IMR-90 (cell line): ENCODE measurements around the gene TENT4B. TPM values are rescaled to one million over a fixed set of nuclear protein-coding genes. Genes with fewer than 3 reads are reported as not detected.
"Not testable (repeated sequence)": the region's sequence is repeated elsewhere in the genome, so short reads cannot be mapped to it uniquely, and the experiment has no call there.

ENCODE experiments used
- ATAC-seq: fragments of 200-7000 bp; cut with Tn5 transposase; 2 replicates; pipeline ENCODE4 v1.9.1; 2020; ENCODE audit warnings: low read depth, mild to moderate bottlenecking, moderate library complexity
- BruUV-seq: library from RNA; stranded (reverse); fragments of 400-500 nt; replicated peaks from 2 replicates; lab custom pipeline; 2021; lab: Mats Ljungman, UMichigan
- CTCF ChIA-PET: fragments of 300-600 bp; formaldehyde crosslinking; extraction: SDS; loops from one replicate; lab custom pipeline; 2021; ENCODE audit warnings: antibody characterized with exemption; lab: Yijun Ruan, JAX
- POLR2A ChIA-PET: fragments of 300-600 bp; sonication (Branson Sonifier 250); formaldehyde crosslinking; loops from one replicate; lab custom pipeline; 2022; ENCODE audit warnings: antibody characterized with exemption; ENCODE audit not compliant: unreplicated experiment; lab: Charles Lee
- DNase-seq: peaks from one replicate; pipeline ENCODE4 v3.0.0; 2013
- H2AFZ ChIP-seq: replicated peaks from 2 replicates; pipeline ENCODE3; 2013; ENCODE audit warnings: low read length, mild to moderate bottlenecking; ENCODE audit not compliant: poor library complexity
- H2AK5ac ChIP-seq: 2 replicates; pipeline ENCODE4 v1.6.1; 2013; ENCODE audit warnings: low read depth, low read length, inconsistent platforms
- H2AK9ac ChIP-seq: replicated peaks from 2 replicates; pipeline ENCODE3; 2013; ENCODE audit warnings: mild to moderate bottlenecking, low read depth, low read length, moderate library complexity; ENCODE audit not compliant: poor library complexity
- H2BK120ac ChIP-seq: 2 replicates; pipeline ENCODE4 v1.6.1; 2013; ENCODE audit warnings: low read depth, low read length, inconsistent platforms
- H2BK15ac ChIP-seq: 3 replicates; pipeline ENCODE4 v1.6.1; 2013; ENCODE audit warnings: low read depth, low read length, inconsistent platforms
- H2BK20ac ChIP-seq: 2 replicates; pipeline ENCODE4 v1.6.1; 2013; ENCODE audit warnings: low read depth, mild to moderate bottlenecking, inconsistent platforms, low read length, moderate library complexity
- H2BK5ac ChIP-seq: 2 replicates; pipeline ENCODE4 v1.6.1; 2013; ENCODE audit warnings: mild to moderate bottlenecking, low read depth, low read length, inconsistent platforms; ENCODE audit not compliant: poor library complexity, severe bottlenecking
- H3K14ac ChIP-seq: replicated peaks from 2 replicates; pipeline ENCODE4 v1.6.1; 2013; ENCODE audit warnings: low read depth, low read length, inconsistent platforms
- H3K18ac ChIP-seq: 2 replicates; pipeline ENCODE4 v1.6.1; 2013; ENCODE audit warnings: low read depth, low read length, control low read depth
- H3K23ac ChIP-seq: 2 replicates; pipeline ENCODE4 v1.6.1; 2013; ENCODE audit warnings: low read depth, low read length, inconsistent platforms
- H3K27ac ChIP-seq: 2 replicates; pipeline ENCODE4 v1.5.1; 2013; ENCODE audit warnings: mild to moderate bottlenecking, control low read depth, low read length; ENCODE audit not compliant: insufficient read depth
- H3K27me3 ChIP-seq: 2 replicates; pipeline ENCODE4 v1.6.1; 2013; ENCODE audit warnings: low read length; ENCODE audit not compliant: control insufficient read depth, insufficient read depth
- H3K36me3 ChIP-seq: 2 replicates; pipeline ENCODE4 v1.6.1; 2013; ENCODE audit warnings: low read length, mixed read lengths; ENCODE audit not compliant: control insufficient read depth, insufficient read depth
- H3K4ac ChIP-seq: 2 replicates; pipeline ENCODE4 v1.6.1; 2013; ENCODE audit warnings: low read depth, low read length, inconsistent platforms
- H3K4me1 ChIP-seq: 2 replicates; pipeline ENCODE4 v1.6.1; 2013; ENCODE audit warnings: low read length, mixed read lengths; ENCODE audit not compliant: control insufficient read depth, insufficient read depth
- H3K4me2 ChIP-seq: 2 replicates; pipeline ENCODE4 v1.6.1; 2013; ENCODE audit warnings: low read depth, mild to moderate bottlenecking, control low read depth, low read length, moderate library complexity
- H3K4me3 ChIP-seq: 2 replicates; pipeline ENCODE4 v1.5.1; 2013; ENCODE audit warnings: low read depth, mild to moderate bottlenecking, control low read depth, low read length, moderate library complexity; ENCODE audit not compliant: insufficient read depth
- H3K56ac ChIP-seq: 2 replicates; pipeline ENCODE4 v1.6.1; 2013; ENCODE audit warnings: low read length, inconsistent platforms; ENCODE audit not compliant: insufficient read depth; ENCODE audit errors: extremely low read depth
- H3K79me1 ChIP-seq, 2 experiments: 2 replicates each; pipeline ENCODE4 v1.6.1; 2013; ENCODE audit warnings: low read length in 2 of 2, inconsistent platforms in 1 of 2, low read depth in 1 of 2
- H3K9ac ChIP-seq: 2 replicates; pipeline ENCODE4 v1.6.1; 2013; ENCODE audit warnings: low read depth, low read length, control low read depth
- H3K9me1 ChIP-seq: 2 replicates; pipeline ENCODE4 v1.6.1; 2013; ENCODE audit warnings: low read length, inconsistent platforms; ENCODE audit not compliant: insufficient read depth
- H3K9me3 ChIP-seq: 2 replicates; pipeline ENCODE4 v1.6.1; 2013; ENCODE audit warnings: low read length; ENCODE audit not compliant: control insufficient read depth, insufficient read depth
- H4K20me1 ChIP-seq: 2 replicates; pipeline ENCODE4 v1.6.1; 2013; ENCODE audit warnings: low read length, inconsistent platforms; ENCODE audit not compliant: insufficient read depth
- H4K5ac ChIP-seq: 2 replicates; pipeline ENCODE4 v1.6.1; 2013; ENCODE audit warnings: mild to moderate bottlenecking, low read depth, low read length, control low read depth
- H4K8ac ChIP-seq, 2 experiments: 2 replicates each; pipeline ENCODE4 v1.6.1; 2013; ENCODE audit warnings: low read depth in 2 of 2, low read length in 2 of 2, control low read depth in 1 of 2, inconsistent platforms in 1 of 2
- H4K91ac ChIP-seq: 2 replicates; pipeline ENCODE4 v1.6.1; 2013; ENCODE audit warnings: low read depth, low read length, inconsistent platforms; ENCODE audit not compliant: insufficient read depth
- WGBS, 2 experiments: methylation state at CpG; one replicate each; pipeline versions ENCODE4 v1.1.5 to v1.1.7; 2013; ENCODE audit warnings: missing lambda C conversion rate in 2 of 2; ENCODE audit not compliant: insufficient read length in 1 of 2; ENCODE audit errors: extremely low coverage in 2 of 2; 5-methylcytosine and 5-hydroxymethylcytosine counted together
- dilution Hi-C: fragments of 300-500 bp; cut with HindIII; formaldehyde crosslinking; loops from one replicate; pipeline ENCODE4 v1.14.3; 2018; ENCODE audit warnings: low sequenced_read_pairs; ENCODE audit not compliant: unreplicated experiment
- in situ Hi-C: fragments of 300-500 bp; cut with MboI; formaldehyde crosslinking; loops from 3 replicates; pipeline ENCODE4 v1.14.3; 2019; ENCODE audit warnings: low sequenced_read_pairs, inconsistent platforms, mixed read lengths
- intact Hi-C: fragments of 100-400 bp; cut with micrococcal nuclease; formaldehyde crosslinking; loops from 2 replicates; pipeline ENCODE4 v1.10.0; 2022
- polyA plus RNA-seq, 3 experiments: library from polyadenylated mRNA; depleted of rRNA; stranded (reverse); fragments of >200 nt; gene quantifications; 2 replicates each; pipeline ENCODE4 v1.2.3, GENCODE V29; 2012; ENCODE audit warnings: low replicate concordance in 1 of 3
- total RNA-seq: library from RNA; depleted of rRNA; stranded (reverse); fragments of >200 nt; gene quantifications from 2 replicates; pipeline ENCODE4 v1.2.3, GENCODE V29; 2012

The TENT4B gene
- total and polyA plus RNA-seq, 2 of the 4 experiments (the other 2 are of a cell fraction): 4.1 to 7.0 TPM

DNA sequence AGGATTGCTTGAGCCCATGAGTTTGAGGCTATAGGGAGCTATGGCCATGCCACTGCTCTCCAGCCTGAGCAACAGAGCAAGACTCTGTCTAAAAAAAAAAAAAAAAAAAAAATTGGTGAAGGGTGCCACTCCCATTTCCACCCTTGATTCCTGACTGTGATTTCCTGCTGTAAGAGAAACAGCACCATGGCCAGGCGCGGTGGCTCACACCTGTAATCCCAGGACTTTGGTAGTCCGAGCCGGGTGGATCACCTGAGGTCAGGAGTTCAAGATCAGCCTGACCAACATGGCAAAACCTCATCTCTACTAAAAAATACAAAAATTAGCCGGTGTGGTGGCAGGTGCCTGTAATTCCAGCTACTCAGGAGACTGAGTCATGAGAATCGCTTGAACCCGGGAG lies 20.5 kb upstream of the TENT4B start:
- BruUV-seq, H3K56ac ChIP-seq, in situ Hi-C loops: not testable (repeated sequence)

More for the DNA sequence above, 20.5 kb upstream of the TENT4B start:
- H3K23ac ChIP-seq, H4K5ac ChIP-seq, H2AFZ ChIP-seq, H2AK5ac ChIP-seq, H4K20me1 ChIP-seq, H3K27ac ChIP-seq, H2BK15ac ChIP-seq, H3K4me2 ChIP-seq, DNase-seq, H3K18ac ChIP-seq, H3K4me3 ChIP-seq, H3K9me3 ChIP-seq, H2BK120ac ChIP-seq, ATAC-seq, CTCF ChIA-PET, H3K14ac ChIP-seq, H4K91ac ChIP-seq, H2BK5ac ChIP-seq, H3K4me1 ChIP-seq, H4K8ac ChIP-seq, H2AK9ac ChIP-seq, intact Hi-C loops, H3K9ac ChIP-seq, H2BK20ac ChIP-seq, H3K9me1 ChIP-seq, POLR2A ChIA-PET, dilution Hi-C loops, H3K4ac ChIP-seq, H3K79me1 ChIP-seq, H3K36me3 ChIP-seq, H3K27me3 ChIP-seq: not testable (repeated sequence)
- WGBS, 2 experiments: no CpG with 5 or more reads among the region's 7 CpGs
